NCI-H446 treated with DMSO at 0.1 percent for 48 hours (cell line): Measurements from ENCODE around the gene ZC3HAV1.
A peak's percentile ranks its signal among the peaks of the same experiment; 100 is the strongest.
"Not testable (repeated sequence)": the region's sequence is repeated elsewhere in the genome, so short reads cannot be mapped to it uniquely, and the experiment has no call there.

Source experiments
- DNase-seq: peaks from one replicate; lab custom pipeline; 2025; lab: John Stamatoyannopoulos, UW

The ZC3HAV1 gene

DNA sequence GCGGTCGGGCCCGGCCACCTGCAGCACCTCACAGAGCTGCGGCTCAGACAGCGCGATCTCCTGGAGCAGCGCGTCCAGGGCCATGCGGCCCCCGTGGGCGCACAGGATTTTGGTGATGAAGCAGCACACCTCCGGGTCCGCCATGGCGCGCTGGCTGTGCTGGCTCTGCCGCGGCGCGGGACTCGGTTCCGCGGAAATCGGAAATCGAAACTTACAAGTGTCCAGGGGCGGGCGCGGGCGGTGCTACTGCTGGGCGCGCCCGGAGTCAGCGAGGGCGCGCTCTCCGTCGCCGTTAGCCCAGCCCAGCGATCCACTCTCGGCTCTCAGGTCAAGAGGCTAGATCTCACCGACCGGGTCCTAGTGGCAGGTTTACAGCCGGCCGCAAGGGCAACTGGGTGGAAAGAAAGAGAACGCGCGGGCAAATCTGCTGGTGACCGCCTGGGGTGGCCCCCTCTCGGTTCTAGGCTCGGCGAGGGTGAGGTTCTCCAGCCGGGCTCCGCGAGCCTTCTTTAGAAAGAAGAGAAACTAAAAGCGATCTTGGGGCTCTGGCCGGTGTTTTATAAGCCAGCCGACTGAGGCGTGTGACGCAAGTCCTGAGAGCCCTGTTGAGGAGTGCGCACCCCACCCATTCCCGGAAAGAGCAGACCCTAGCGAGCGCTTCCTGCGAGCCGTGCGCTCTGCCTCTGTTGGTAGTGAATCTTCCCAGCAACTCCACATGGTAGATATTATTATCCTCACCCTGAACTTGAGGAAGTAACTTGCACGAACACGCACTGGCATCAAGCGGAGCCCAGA lies at the start of gene ZC3HAV1:
Gene ZC3HAV1, minus strand, starts transcription at position 533 of the 795 bp plus-strand sequence. Its CDS starts 389 bp downstream, at position 144.
- DNase-seq, result no peak

DNA sequence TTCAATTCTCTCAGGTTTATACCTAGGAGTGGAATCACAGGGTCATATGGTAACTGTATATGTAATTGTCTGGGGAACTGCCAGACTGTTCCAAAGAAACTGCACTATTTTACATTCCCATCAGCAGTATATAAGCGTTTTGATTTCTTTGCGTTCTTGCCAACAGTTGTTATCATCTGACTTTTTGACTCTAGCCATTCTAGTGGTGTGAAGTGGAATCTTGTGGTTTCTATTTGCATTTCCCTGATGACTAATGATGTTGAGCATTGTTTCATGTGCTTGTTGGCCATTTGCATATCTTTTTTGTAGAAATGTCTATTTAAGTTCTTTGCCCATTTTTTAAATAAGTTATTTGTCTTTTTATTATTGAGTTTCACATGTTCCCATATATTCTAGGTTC lies 44.3 kb upstream of the ZC3HAV1 start:
- no peak for DNase-seq

GRCh38 chr7:139152149-139152548 lies 42.6 kb upstream of the ZC3HAV1 start:
- DNase-seq, result no peak

GRCh38 chr7:139139150-139139549 lies 29.6 kb upstream of the ZC3HAV1 start:
- no peak for DNase-seq

- DNase-seq, result peak; percentile 52
These were observed 24.0 kb upstream of the ZC3HAV1 start for GRCh38 chr7:139133335-139134139.

DNA sequence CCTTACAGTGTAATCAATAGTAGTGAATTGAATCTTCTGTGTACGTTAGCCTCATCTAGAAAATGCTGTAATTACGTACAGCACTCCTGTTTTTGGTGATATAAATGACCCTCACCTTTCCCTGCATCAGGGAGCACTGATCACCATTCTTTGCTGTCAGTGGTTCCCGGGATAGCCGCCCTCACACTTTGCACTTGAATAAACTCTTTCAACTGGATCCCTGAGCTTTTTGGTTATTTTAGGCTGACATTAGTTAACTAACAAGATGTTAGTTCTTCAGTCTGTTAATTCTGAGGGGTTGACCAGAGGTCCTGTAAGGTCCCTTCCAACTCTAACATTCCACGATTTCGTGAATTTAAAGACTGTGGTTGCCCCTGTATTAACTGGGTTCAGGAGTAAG lies 23.4 kb upstream of the ZC3HAV1 start:
- no peak for DNase-seq

DNA sequence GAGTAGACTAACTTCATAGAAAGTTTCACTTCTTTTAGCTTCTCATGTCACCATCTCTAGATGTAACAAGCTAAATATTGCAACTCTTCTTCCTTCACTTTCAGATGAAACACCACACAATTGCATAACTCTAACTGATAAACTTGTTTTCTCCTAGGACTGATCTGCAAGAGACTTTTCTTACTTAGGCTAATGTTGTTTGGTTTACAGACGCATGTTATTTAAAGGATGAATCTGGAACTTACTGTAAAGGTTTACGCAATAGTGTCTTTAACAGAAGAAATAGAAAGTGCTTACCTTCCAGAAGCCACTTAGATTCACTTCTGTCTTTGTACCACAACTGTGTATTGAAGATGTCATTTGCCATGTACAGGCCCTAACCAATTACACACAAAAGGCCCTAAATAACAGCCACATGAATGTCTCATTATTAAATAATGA lies 22.1 kb upstream of the ZC3HAV1 start:
- no peak for DNase-seq

DNA sequence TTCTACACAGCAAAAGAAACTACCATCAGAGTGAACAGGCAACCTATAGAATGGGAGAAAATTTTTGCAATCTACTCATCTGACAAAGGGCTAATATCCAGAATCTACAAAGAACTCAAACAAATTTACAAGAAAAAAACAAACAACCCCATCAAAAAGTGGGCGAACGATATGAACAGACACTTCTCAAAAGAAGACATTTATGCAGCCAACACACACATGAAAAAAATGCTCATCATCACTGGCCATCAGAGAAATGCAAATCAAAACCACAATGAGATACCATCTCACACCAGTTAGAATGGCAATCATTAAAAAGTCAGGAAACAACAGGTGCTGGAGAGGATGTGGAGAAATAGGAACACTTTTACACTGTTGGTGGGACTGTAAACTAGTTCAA lies 20.3 kb upstream of the ZC3HAV1 start:
- not testable (repeated sequence) for DNase-seq

DNA sequence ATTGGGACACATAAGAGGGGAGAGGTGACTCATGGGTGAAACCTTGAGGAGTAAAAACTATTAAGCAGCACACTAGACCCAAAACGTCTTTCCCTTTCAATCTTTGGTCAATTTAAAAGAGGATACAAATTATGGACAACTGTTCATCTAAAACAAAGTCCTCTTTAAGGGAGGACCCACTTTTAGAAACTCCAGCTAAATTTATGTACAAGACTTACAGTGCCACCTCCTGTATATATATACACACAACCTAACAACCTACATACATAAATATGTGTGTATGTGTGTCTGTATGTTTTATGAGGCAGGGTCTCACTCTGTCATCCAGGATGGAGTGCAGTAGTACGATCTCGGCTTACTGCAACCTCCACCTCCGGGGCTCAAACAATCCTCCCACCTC lies 18.1 kb upstream of the ZC3HAV1 start:
- DNase-seq, result no peak

DNA sequence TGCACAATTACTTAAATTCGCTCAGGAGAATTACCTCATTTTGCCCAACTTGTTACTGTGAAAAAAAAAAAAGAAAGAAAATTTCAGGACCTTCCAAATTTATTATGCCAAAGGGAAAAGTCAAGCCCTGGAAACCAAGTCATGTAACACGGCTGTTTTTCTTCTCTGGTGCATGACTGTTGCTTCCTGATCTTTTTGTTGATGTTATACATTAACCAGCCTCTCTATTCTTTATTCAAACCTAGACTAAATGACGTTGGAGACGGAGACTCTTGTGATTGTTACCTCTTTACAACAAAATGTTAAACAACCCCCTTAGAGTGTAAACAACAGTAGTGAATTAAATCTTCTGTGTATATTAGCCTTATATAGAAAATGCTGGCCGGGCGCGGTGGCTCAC lies 16.1 kb upstream of the ZC3HAV1 start:
- no peak for DNase-seq

GRCh38 chr7:139124995-139125394 lies 15.5 kb upstream of the ZC3HAV1 start:
- not testable (repeated sequence) for DNase-seq

GRCh38 chr7:139124084-139124914 lies 14.8 kb upstream of the ZC3HAV1 start:
- DNase-seq, result no peak

- no peak for DNase-seq
These were observed 9.9 kb upstream of the ZC3HAV1 start for GRCh38 chr7:139119486-139119849.

GRCh38 chr7:139118805-139119485 lies 9.4 kb upstream of the ZC3HAV1 start:
- DNase-seq, result no peak

DNA sequence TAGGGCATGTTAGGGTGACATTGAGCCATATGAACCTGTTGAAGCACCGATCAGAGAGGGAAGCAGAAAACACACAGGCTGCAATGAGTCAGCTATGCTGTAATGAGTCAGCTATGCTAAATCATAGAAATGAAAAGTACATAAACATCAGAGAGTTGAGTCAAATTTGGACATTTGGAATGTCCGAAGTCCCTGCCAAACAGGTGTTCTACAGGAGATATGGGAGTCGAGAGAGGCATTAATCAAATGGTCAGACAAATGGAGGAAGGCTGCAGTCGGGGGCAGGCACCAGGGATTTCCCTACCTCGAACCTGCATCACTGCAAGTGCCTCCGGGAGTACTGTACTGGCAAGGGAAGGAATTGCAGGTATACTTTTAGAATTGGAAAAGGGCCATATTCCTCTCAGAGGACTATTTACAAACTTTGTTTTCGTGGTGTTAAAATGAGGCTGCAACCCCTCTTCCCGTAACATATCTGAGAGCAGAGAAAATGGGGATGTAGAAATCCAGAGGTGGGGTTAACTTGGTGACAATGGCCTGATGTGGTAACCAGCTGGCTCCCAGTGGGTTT lies 8.8 kb upstream of the ZC3HAV1 start:
- DNase-seq, result no peak

DNA sequence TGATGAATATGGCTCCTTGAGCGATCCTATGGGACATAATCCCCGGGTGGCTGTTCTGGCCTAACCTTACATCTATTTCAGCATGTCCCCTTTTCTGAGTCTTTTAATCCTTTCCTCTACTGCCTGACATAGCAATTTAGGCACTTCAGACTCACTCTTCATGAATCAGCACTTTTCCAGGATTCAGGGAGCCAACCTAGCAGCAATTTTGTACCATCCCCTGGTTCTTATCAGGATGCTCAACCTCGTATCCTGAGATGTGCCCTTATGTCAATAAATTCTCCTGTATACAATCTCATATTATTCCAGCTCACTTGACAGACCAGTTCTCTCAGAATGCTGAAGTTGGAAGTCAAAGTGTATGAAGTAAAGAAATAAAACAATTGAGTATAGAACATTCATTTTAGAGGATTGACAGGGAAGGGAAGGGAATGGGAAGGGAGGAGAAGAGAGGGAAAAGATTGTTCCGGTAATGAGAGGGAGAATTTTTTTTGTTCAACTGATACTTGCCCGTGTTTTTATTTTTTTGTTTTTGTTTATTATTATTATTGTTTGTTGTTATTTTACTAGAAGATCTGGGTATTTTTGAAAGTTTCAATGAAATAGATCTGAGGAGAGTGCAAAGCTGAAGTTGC lies 8.2 kb upstream of the ZC3HAV1 start:
- DNase-seq, result no peak

GRCh38 chr7:139116999-139117398 lies 7.5 kb upstream of the ZC3HAV1 start:
- no peak for DNase-seq

DNA sequence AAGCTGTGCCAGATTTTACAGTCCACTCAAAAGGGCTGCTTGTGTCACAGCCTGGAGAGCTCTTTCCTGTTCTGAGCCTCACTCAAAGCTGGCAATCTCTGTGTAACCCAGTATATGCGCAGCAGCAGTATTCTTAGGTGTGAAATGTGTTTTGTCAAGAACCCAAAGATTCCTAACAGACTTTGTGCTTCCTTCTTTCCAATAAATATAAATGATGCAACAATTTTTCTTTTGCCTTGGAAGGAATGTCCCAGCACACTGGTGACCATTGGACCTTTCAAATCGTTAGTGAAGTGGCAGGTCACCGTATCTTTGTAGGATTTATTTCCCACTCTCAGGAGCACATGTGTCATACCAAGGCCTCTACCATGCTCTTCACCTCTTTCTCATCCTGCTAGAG lies 5.6 kb upstream of the ZC3HAV1 start:
- DNase-seq, result no peak

- no peak for DNase-seq
These were observed 5.1 kb upstream of the ZC3HAV1 start for GRCh38 chr7:139114585-139114984.

GRCh38 chr7:139114018-139114417 lies 4.5 kb upstream of the ZC3HAV1 start:
- no peak for DNase-seq

DNA sequence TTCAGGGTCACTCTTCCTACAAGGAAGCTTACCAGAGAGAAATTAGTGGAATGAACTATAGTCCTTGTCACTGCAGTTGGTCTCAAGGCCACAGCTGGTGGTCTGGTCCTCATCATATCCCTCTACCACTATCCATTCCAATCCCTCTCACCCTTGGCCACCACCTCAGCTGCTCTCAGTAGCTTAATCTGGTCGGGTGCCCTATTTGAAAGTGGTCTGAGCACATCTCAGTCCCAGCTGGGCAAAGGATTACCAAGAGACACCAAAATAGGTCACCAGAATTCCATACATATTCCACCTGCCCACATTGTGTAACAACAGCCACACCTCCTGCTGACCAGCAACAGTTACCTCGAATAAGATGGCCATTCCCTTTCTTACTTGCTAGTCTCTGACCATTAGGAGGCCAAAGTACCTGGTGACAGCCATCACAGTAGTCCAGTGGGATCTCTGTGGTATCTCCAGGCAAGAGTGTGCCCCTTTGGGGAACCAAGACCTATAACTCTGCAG lies 3.3 kb upstream of the ZC3HAV1 start:
- no peak for DNase-seq
